SK-N-MC (cell line): ENCODE results near the gene PHB1.

Source experiments
- EZH2 ChIP-seq: fragments of 200-600 bp; sonication (generic); IDR thresholded peaks from one replicate; pipeline ENCODE4 v1.6.1; 2017; ENCODE audit warnings: antibody characterized with exemption
- POLR2AphosphoS5 ChIP-seq: IDR thresholded peaks from 2 replicates; pipeline ENCODE4 v1.6.1; 2012; ENCODE audit warnings: mild to moderate bottlenecking, low read depth, low read length, borderline replicate concordance

- TF ChIP-seq POLR2AphosphoS5 (no peak), EZH2 (no peak)
Observed at GRCh38 chr17:49433000-49433694, 18.5 kb upstream of the PHB1 start.
